ENCODE measurements around the gene RALB. TPM values are rescaled to one million over a fixed set of nuclear protein-coding genes. Genes with fewer than 3 reads are reported as not detected.

The RALB gene
- total RNA-seq, 1 experiment from 2014 or later: 17.1 TPM

DNA sequence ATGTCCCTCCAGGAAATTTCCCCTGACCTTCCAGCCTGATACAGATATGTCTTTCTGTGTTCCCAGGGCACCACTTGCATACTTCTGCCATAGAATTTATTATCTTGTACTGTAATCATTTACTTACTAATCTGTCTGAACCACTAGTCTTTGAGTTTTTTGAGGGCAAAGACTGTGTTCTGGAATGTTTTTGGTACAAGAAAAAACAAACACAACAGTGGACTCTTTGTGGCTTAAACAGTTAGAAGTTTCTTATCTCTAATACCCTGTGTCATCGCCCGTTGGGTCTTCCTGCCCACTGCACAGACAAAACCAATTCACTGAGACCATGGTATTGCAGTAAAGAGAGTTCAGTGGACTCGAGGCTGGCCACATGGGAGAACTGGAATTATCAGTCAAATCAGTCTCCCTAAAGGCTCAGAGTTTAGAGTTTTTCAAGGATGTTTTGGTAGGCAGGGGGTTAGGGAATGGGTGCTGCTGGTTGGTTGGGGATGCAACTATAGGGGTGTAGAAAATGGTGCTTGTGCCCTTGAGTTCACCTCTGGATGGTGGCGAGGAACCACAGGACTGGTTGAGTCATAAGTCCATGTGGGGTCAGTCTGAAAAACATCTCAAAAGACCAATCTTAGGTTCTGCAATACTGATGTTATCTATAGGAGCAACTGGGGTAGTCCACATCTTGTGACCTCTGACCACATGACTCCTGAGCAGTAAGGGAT is 20.3 kb downstream of the RALB start:
- Mint-ChIP-seq H3K9me3 (peaks cover 41% of the 10 kb centered on the region), H3K4me1 (peaks cover 5% of the 10 kb centered on the region), H3K4me3 (no peak overlapping the region), H3K27ac (no peak overlapping the region), H3K27me3 (ENCODE audit: low read depth) (peaks cover 3% of the 10 kb centered on the region; the same call in 1 of the 2 replicates), H3K36me3 (peaks cover 21% of the 10 kb centered on the region)
- ChIA-PET CTCF (no interaction called here), POLR2A (no interaction called here)
- DNase-seq (ENCODE audit: low spot score) (no peak), ATAC-seq (no peak)
- peak; percentile 59 for TF ChIP-seq GABPB1 (CRISPR knock-in tag; IDR thresholded peaks at IDR 0.05)
- TF ChIP-seq EMX1 (CRISPR knock-in tag; IDR thresholded peaks at IDR 0.05): no peak

DNA sequence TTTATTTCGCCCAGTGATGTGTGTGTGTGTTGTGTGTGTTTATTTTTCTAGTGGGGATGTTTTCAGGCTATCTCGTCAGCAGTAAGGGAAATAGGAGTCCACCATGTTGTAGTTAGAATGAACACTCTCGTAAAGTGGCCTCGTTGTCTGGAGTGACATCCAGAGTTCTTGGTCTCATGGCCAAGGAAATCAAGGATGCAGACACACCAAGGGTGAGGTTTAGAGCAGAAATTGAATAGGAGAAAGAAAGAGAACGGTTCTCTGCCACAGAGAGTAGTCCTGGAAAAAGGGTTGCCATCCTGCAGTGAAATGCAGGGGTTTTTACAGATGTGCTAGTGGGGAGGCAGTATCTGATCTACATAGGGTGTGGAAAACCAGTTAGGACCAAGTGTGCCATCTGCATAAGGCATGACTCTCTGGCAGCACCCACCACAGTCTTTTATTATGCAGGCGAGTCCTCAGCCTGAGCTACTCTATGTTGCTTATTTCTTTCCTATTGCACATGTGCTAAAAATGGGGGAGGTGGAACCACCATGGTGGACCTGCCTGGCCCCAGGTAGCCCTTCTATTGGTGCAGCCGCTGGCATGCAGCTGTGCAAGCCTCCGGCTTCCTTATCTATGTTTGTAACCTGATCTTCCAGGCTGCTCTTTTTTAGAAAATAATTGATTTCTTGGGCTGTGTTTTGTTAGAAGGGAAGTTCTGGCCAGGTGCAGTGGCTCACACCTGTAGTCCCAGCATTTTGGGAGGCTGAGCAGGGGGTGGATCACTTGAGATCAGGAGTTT is 23.2 kb downstream of the RALB start:
- H3K27me3 Mint-ChIP-seq (ENCODE audit: low read depth): peaks cover 3% of the 10 kb centered on the region; the same call in 1 of the 2 replicates
- peaks cover 21% of the 10 kb centered on the region for H3K36me3 Mint-ChIP-seq
- H3K27ac Mint-ChIP-seq: no peak overlapping the region
- ChIA-PET CTCF (no interaction called here), POLR2A (no interaction called here)
- no peaks in the 10 kb centered on the region for H3K4me1 Mint-ChIP-seq
- no peak for TF ChIP-seq ZBTB21 (CRISPR knock-in tag; IDR thresholded peaks at IDR 0.05; ENCODE audit: borderline replicate concordance)
- TF ChIP-seq GABPB1 (CRISPR knock-in tag; IDR thresholded peaks at IDR 0.05): no peak
- no peak for TF ChIP-seq JUN (CRISPR knock-in tag; IDR thresholded peaks at IDR 0.05)
- TF ChIP-seq, protein P1, sequence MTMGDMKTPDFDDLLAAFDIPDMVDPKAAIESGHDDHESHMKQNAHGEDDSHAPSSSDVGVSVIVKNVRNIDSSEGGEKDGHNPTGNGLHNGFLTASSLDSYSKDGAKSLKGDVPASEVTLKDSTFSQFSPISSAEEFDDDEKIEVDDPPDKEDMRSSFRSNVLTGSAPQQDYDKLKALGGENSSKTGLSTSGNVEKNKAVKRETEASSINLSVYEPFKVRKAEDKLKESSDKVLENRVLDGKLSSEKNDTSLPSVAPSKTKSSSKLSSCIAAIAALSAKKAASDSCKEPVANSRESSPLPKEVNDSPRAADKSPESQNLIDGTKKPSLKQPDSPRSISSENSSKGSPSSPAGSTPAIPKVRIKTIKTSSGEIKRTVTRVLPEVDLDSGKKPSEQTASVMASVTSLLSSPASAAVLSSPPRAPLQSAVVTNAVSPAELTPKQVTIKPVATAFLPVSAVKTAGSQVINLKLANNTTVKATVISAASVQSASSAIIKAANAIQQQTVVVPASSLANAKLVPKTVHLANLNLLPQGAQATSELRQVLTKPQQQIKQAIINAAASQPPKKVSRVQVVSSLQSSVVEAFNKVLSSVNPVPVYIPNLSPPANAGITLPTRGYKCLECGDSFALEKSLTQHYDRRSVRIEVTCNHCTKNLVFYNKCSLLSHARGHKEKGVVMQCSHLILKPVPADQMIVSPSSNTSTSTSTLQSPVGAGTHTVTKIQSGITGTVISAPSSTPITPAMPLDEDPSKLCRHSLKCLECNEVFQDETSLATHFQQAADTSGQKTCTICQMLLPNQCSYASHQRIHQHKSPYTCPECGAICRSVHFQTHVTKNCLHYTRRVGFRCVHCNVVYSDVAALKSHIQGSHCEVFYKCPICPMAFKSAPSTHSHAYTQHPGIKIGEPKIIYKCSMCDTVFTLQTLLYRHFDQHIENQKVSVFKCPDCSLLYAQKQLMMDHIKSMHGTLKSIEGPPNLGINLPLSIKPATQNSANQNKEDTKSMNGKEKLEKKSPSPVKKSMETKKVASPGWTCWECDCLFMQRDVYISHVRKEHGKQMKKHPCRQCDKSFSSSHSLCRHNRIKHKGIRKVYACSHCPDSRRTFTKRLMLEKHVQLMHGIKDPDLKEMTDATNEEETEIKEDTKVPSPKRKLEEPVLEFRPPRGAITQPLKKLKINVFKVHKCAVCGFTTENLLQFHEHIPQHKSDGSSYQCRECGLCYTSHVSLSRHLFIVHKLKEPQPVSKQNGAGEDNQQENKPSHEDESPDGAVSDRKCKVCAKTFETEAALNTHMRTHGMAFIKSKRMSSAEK (CRISPR knock-in tag; IDR thresholded peaks at IDR 0.05; ENCODE audit: borderline replicate concordance): no peak
- TF ChIP-seq, protein P2, sequence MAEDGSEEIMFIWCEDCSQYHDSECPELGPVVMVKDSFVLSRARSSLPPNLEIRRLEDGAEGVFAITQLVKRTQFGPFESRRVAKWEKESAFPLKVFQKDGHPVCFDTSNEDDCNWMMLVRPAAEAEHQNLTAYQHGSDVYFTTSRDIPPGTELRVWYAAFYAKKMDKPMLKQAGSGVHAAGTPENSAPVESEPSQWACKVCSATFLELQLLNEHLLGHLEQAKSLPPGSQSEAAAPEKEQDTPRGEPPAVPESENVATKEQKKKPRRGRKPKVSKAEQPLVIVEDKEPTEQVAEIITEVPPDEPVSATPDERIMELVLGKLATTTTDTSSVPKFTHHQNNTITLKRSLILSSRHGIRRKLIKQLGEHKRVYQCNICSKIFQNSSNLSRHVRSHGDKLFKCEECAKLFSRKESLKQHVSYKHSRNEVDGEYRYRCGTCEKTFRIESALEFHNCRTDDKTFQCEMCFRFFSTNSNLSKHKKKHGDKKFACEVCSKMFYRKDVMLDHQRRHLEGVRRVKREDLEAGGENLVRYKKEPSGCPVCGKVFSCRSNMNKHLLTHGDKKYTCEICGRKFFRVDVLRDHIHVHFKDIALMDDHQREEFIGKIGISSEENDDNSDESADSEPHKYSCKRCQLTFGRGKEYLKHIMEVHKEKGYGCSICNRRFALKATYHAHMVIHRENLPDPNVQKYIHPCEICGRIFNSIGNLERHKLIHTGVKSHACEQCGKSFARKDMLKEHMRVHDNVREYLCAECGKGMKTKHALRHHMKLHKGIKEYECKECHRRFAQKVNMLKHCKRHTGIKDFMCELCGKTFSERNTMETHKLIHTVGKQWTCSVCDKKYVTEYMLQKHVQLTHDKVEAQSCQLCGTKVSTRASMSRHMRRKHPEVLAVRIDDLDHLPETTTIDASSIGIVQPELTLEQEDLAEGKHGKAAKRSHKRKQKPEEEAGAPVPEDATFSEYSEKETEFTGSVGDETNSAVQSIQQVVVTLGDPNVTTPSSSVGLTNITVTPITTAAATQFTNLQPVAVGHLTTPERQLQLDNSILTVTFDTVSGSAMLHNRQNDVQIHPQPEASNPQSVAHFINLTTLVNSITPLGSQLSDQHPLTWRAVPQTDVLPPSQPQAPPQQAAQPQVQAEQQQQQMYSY (CRISPR knock-in tag; IDR thresholded peaks at IDR 0.05): no peak
- TF ChIP-seq, protein P3, sequence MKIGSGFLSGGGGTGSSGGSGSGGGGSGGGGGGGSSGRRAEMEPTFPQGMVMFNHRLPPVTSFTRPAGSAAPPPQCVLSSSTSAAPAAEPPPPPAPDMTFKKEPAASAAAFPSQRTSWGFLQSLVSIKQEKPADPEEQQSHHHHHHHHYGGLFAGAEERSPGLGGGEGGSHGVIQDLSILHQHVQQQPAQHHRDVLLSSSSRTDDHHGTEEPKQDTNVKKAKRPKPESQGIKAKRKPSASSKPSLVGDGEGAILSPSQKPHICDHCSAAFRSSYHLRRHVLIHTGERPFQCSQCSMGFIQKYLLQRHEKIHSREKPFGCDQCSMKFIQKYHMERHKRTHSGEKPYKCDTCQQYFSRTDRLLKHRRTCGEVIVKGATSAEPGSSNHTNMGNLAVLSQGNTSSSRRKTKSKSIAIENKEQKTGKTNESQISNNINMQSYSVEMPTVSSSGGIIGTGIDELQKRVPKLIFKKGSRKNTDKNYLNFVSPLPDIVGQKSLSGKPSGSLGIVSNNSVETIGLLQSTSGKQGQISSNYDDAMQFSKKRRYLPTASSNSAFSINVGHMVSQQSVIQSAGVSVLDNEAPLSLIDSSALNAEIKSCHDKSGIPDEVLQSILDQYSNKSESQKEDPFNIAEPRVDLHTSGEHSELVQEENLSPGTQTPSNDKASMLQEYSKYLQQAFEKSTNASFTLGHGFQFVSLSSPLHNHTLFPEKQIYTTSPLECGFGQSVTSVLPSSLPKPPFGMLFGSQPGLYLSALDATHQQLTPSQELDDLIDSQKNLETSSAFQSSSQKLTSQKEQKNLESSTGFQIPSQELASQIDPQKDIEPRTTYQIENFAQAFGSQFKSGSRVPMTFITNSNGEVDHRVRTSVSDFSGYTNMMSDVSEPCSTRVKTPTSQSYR (CRISPR knock-in tag; IDR thresholded peaks at IDR 0.05): no peak
- TF ChIP-seq, protein P4, sequence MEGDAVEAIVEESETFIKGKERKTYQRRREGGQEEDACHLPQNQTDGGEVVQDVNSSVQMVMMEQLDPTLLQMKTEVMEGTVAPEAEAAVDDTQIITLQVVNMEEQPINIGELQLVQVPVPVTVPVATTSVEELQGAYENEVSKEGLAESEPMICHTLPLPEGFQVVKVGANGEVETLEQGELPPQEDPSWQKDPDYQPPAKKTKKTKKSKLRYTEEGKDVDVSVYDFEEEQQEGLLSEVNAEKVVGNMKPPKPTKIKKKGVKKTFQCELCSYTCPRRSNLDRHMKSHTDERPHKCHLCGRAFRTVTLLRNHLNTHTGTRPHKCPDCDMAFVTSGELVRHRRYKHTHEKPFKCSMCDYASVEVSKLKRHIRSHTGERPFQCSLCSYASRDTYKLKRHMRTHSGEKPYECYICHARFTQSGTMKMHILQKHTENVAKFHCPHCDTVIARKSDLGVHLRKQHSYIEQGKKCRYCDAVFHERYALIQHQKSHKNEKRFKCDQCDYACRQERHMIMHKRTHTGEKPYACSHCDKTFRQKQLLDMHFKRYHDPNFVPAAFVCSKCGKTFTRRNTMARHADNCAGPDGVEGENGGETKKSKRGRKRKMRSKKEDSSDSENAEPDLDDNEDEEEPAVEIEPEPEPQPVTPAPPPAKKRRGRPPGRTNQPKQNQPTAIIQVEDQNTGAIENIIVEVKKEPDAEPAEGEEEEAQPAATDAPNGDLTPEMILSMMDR (IDR thresholded peaks at IDR 0.05): no peak
- H3K9me3 Mint-ChIP-seq: peaks cover 36% of the 10 kb centered on the region
- ATAC-seq: no peak
- H3K4me3 Mint-ChIP-seq: no peak overlapping the region
- no peak for DNase-seq (ENCODE audit: low spot score)
